Femur (tissue), 1 donor: ENCODE results near the gene CSTPP1.

Experiments used
- DNase-seq: peaks from one replicate; pipeline ENCODE4 v3.0.0-alpha.2; 2017

CSTPP1 gene

DNA sequence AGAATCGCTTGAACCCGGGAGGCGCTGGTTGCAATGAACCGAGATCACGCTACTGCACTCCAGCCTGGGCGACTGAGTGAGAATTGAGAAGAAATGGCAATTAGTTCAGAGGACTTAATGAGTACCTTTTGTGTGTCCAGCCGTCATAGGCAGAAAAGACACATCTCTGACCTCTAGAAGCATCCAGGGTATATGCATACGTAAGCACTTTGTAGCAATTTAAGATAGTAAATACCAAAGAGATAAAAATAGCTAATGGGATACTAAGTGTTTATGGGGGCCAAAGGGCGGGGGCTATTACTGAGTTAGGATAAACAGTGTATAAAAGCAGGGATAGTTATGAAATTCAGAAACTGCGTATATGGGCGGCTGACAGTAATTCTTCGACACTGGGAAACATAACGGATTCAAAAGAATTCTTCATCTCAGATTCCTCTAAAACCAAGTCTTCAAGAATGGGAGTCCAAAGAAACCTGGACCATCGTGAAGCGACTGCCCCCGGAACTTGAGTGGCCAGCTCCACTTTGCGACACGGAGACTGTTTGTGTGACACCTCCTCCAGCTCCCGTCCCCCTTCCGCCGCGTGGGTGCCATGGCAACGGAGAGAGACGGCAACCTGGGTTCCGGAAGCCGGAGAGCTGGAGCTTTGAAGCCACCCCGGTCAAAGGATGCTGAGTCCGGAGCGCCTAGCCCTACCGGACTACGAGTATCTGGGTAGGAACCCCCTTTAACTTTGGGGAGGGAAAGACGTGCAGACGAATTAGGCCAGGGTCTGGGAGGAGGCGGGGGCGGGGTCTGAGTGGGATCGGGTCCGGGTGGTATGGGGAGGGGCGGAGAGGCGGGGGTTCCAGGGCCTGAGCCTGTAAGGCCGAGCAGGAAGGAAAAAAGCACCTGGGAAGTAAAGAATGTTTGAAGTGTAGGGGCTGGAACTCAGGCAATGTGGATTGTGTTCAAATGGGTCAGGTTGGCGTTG, at the start of gene CSTPP1:
Gene CSTPP1 (plus strand): TSS at position 624 of the 973 bp plus-strand sequence. CDS start 45 bp downstream, at position 669.
- peak; percentile 95 for DNase-seq

- DNase-seq, result no peak
These were observed 47.9 kb upstream of the CSTPP1 start for GRCh38 chr11:46888636-46889035.

- DNase-seq, result no peak
These were observed 47.3 kb upstream of the CSTPP1 start for GRCh38 chr11:46889251-46889650.

- peak; percentile 80 for DNase-seq
These were observed 46.7 kb upstream of the CSTPP1 start for GRCh38 chr11:46889689-46890475.

DNA sequence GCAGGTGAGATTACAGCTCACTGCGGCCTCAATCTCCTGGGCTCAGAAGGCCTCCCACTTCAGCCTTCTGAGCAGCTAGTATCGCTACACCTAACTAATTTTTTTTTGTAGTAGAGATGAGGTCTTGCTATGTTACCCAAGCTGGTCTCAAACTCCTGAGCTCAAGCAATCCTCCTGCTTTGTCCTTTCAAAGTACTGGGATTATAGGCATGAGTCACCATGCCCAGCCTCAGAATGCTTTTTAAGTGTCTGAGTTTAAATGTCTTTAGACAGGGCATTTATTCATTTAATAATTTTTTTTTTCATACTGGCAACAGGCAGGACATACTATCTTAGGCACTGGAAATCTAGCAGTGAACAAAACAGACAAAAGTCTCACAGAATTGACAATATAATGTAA, 45.9 kb upstream of the CSTPP1 start:
- no peak for DNase-seq

GRCh38 chr11:46892109-46892508, 44.5 kb upstream of the CSTPP1 start:
- DNase-seq, result no peak

- DNase-seq, result no peak
These were observed 43.7 kb upstream of the CSTPP1 start for GRCh38 chr11:46892838-46893237.

DNA sequence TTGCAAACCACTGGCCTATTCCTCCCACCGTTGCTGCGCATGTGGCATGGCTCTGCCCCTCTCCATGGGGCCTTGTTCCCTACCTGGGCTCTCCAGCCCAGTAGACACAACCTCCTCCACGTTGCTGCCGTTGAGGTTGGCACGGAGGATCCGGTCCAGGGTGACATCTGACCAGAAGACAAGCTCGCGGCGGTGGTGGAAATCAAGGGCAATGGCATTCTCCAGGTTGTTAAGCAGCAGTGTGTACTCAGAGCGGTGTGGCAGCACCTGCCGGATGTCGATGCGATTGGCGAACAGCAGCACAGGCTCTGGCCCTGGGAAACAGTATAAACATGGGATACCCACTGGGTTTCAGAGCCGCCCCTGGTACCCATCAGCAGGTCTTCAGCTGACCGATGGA, 42.1 kb upstream of the CSTPP1 start:
- DNase-seq, result no peak

DNA sequence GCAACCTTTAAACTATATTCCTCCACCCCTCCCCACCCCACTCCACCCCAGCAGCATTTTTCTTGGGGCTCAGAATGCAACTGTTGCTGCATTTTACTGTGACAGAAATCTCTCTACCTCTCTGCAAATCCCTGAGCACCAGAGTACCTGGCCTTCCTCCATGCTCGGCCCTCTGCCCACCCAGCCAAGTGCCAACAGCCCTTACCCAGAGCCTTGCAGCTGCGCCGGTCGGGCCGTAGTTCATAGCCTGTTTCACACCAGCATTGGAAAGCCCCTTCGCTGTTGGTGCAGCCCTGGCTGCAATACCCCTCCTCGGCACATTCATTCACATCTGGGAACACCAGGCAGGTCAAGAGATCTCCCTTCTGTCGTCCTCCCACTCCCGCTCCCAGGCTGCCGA, 41.6 kb upstream of the CSTPP1 start:
- DNase-seq, result no peak

GRCh38 chr11:46895821-46896220, 40.7 kb upstream of the CSTPP1 start:
- peak; percentile 69 for DNase-seq

DNA sequence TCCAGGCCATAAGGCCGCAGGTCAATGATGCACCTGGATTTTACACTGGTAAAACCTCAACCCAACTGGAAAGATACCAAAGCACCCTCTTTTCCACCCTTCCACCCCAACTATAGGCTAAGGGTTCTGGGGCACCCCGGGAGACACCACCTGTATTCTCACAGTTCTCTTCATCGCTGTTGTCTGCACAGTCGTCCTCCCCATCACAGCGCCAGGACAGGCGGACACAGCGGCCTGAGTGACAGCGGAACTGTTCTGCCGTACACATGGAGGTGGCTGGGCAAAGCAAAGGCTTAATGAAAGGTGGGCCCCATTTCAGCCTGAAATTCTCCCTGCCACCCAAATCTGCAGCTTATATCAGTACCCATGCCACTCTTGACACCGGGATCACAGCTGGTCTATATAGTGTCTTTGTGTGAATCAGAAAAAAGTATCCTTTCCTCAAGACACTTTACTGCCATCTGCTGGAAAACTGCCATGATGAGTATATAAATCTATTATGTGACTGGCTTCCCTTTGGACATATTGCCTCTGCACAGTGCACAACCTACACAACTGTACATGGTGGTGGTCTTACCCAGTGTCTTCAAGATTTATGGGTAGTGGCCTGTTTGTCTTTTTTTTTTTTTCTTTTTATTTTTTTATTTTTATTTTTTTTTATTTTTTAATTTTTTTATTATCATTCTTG, 39.7 kb upstream of the CSTPP1 start:
- DNase-seq, result no peak

DNA sequence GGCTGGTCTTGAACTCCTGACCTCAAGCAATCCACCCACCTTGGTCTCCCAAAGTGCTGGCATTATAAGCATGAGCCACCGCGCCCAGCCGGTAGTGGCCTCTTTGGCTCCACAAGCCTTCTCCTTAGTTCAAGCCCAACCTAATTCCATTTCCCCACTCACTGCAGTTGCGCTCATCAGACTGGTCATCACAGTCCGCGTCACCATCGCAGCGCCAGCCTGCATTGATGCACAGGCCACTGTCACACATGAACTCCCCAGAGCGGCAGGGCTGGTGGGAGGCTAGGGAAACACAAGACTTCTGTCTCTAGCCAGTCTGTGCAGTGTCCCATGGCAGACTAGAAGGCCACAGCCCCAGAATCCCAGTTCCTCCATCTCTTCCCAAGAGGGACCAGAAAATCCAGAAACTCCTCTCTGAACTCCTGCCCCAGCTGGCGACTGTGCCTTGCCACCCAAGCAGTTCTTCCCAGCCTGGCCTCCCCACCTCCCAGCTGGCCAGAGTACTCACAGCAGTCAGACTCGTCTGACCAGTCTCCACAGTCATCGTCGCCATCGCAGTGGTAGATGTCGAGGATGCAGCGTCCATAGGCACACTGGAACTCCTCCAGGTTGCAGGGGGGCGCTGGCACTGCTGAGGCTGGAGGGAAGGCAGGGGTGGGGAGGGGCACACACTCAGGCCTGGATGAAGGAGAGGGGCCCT, 38.0 kb upstream of the CSTPP1 start:
- DNase-seq, result no peak

DNA sequence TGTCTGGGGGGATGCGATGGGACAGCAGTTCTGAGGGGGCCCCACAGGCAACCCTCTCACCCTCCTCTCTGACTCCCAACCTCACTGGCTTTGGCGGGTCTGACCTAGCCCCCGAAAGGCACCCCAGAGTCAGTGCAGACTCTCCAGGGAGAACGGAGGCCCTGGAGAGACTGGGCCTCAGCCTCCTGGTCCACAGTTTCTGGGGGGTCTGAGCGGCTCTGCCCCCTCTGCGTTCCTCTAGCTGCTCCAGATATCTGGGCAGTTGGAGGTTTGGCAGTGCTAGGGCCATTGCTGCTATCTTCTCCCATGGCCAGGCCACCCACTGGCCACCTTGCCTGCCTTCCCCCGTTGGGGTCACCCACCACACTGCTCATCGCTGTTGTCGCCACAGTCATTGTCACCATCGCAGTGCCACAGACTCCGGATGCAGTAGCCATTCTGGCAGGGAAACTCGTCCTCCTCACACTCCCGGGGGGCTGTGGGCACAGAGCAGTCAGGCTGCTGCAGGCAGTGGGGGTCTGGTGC, 37.0 kb upstream of the CSTPP1 start:
- DNase-seq, result no peak

GRCh38 chr11:46900091-46900746, 36.3 kb upstream of the CSTPP1 start:
- DNase-seq, result no peak

DNA sequence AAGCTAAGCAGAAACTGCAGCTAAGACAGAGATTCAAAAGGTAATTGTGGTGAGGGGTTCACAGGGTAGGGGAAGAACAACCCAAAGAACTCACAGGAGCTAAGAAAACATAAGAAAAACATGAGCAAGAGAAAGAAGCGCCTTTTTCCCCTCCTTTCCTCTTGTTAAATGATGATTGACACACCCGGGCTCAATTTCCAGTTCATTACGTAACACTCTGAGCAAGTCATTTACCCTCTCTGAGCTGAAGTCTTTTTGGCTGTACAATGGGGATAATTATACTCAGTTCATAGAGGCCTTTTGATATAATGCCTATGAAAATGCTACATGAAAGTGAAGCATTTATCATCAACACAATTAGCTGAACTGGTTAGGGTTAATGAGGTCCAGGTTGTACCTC, 35.4 kb upstream of the CSTPP1 start:
- DNase-seq, result no peak

- DNase-seq, result no peak
These were observed 33.9 kb upstream of the CSTPP1 start for GRCh38 chr11:46902694-46903093.

DNA sequence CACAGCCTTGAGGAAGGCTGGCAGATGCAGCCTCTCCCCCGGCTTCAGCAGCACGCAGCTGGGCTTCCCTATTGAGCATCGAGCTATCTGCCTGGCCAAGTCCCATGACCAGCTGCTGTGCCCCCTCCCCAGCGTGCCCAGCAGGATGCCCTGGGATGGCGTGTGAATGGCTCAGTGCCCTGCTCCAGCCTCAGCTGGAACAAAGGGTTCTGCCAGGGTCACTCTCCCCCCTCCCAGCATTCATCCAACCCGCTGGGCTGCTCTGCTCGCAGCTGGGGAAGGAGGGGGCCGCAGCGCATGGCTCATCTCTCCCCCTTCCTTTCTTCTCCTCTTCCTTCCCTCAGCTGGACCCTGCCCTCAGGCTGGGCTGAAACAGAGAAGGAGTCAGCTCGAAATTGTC, 32.7 kb upstream of the CSTPP1 start:
- peak; percentile 73 for DNase-seq

DNA sequence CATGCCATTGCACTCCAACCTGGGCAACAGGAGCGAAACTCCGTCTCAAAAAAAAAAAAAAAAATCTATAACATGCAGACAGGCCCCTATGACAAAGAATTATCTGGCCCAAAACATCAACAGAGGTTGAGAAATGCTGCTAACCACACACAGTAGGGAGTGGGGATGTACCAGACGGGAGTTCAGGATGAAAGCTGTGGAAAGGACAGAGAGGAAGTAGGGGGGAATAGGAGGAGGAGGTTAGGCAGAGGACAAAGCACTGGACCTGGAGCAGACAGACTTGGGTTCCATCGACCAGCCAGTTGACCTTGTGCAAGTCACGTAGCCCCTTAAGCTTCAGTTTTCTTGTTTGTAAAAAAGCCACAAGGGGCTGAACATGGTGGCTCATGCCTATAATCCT, 30.8 kb upstream of the CSTPP1 start:
- no peak for DNase-seq

DNA sequence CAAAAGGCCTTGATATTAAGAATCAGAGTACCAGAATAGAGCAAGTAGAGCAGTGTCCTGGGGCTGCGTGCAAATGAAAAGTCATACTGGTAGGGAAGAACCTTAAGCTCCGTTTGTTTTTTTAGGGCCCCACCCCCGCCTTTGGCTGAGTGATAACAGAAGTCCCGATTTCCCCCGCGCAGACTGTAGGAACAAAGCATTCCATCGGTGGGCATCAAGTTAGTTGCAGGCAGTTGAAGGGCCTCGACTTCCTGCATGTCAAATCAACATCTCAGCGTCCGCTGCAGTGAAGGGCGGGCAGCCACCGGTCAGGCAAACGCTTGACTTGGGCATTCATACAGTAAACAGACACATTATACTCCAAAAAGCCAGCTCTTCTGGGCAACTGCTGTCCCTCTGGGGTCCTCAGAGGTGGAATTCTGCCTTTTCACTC, 29.9 kb upstream of the CSTPP1 start:
- DNase-seq, result no peak

GRCh38 chr11:46907606-46908005, 29.0 kb upstream of the CSTPP1 start:
- no peak for DNase-seq

DNA sequence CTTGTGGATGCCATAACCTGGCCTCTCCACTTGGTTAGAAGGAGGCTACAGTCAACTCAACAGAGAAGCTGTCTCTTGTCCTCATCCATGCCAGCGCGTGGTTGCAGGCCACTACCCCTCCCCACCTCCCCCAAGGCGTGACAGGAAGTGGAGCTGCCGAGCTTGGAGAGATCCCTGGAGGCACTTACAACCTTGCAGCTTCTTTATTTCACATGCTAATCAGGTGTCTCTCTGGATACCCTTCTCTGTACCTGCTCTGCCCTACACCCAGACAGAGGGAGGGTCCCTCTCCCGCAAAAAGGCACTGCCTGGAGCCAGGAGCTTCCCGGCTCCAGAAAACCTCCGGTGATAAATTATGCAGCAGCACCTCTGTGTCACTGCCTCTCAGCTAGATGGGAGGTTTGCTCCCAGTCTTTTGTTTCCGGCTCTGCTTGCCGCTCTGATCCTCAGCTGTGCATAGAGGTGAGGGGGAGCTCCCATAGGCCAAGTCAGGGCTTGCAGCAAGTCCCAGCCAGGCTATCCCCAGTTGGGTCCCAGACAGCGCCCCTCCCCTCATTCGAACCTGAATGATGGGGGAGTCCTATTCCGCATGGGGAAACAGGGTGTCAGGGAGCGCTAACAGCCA, 23.9 kb upstream of the CSTPP1 start:
- DNase-seq, result no peak
